Stimulated activated CD4-positive, alpha-beta T cell treated with anti-CD3 and anti-CD28 coated beads, Interleukin-1b, Interleukin-23, amount 100 ng/mL, for 4 hours (primary cell): Measurements from ENCODE around the gene PPM1E.
"Not testable (repeated sequence)": the region's sequence is repeated elsewhere in the genome, so short reads cannot be mapped to it uniquely, and the experiment has no call there.

Experiments used
- DNase-seq, 2 donors: peaks; one replicate each; pipeline ENCODE4 v3.0.0-alpha.2; 2020; ENCODE audit warnings: low read depth in 2 of 2

PPM1E gene

DNA sequence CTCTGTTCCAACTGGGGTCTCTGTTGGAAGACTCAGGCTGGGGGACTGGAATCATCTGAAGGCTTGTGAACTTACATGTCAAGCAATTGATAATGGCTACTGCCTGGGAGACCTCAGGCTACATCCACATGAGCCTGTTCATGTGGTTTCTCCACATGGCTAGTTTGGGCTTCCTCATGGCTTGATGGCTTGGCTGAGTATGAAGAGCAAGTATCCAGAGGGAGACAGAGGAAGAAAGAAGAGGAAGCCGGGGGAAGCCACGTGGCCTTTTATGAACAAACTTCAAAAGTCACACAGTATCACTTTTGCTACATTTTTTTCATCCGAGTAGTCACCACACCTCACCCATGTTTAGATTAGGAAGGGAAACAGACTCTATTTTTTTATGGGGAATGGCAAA is 192.2 kb downstream of the PPM1E start:
- no peak for DNase-seq

GRCh38 chr17:58954358-58954757 is 198.7 kb downstream of the PPM1E start:
- DNase-seq, result not testable (repeated sequence)

DNA sequence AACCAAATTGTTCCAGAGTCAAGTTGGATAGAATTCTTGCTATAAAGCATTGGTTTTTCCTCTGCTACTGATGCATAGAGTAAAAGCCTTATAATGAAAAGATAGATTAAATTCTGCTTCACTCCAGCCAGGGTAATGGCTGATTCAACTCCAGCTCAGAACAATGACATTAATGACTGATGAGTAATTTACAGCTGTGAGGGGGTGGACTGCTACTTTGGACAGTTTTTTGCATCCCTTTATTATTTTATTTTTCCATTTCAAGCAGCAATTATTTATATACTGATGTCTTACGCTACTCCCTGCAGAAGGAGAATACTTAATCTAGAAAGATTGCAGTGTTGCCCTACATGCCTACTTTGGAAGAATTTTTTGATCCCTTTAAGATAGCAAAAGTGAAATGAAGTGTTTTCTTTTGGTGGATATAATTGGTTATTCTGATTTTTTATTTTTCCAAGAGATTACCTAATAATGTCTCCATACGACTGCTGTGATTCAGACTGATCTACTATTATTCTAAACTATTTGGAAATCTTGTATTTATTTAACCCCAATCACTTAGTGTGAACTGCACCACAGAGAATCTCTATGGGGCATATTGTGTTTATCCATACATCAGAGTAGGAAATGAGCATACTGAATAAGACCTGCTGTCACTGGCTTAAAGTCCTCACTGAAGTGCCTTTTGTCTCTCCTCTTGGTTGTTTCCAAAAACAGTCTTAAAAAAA is 201.5 kb downstream of the PPM1E start:
- no peak for DNase-seq

GRCh38 chr17:58957725-58958073 is 202.0 kb downstream of the PPM1E start:
- DNase-seq, result not testable (repeated sequence)

DNA sequence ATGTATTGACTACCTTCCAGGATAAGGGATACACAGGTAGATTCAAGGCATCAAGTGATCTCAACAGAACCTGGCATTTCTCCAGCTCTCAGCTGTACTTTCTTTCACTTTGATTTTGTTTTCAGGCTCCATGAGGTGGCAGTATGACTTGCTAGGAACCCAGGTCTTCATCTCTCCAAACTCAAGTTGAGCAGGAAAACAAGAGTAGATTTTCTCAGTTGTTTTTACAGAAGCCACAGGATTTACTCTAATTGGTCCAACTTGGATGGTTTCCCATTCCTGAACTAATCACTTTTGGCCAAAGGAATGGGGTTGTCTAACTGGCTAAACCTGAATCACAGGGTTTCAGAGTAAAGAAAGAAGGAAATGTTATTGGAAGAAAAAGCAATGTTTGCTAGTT is 204.4 kb downstream of the PPM1E start:
- no peak for DNase-seq

DNA sequence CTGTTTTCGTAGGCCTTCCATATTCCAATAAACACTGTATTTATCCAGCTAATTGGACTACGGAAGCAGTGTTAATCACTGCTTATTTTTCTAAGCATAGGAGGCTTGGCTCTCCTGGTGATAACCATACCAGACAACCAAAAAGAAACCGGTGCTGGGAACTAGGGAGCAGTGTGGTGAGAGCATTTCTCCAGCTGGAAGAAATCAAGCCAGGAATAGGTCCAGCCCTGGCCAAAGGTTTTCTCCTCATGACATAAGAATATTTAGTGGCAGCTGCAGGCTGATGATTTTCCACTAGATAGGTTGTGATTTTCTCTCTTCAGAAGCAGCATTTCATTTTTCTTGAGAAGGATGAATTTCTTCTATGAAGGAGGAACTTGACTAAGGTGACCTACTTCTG is 209.6 kb downstream of the PPM1E start:
- no peak for DNase-seq

DNA sequence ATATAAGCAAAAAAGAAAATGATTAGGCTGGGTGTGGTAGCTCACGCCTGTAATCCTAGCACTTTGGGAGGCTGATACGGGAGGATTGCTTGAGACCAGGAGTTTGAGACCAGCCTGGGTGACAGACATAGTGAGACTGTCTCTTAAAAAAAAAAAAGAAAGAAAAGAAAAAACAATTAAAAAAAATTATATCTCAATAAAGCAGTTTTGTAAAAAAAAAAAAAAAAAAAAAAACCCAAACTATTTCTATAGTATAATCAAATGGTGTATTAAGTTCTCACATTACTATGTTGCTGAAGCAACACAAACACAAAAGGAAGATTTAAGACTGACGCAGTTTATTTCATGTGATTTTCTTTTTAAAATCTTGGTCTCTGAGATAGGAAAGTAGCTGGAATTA is 210.6 kb downstream of the PPM1E start:
- no peak for DNase-seq

GRCh38 chr17:58968426-58969061 is 212.9 kb downstream of the PPM1E start:
- DNase-seq, result no peak

- DNase-seq, result no peak
Observed at GRCh38 chr17:58969156-58969555, 213.5 kb downstream of the PPM1E start.

- DNase-seq, result no peak
Observed at GRCh38 chr17:58969612-58970011, 214.0 kb downstream of the PPM1E start.

DNA sequence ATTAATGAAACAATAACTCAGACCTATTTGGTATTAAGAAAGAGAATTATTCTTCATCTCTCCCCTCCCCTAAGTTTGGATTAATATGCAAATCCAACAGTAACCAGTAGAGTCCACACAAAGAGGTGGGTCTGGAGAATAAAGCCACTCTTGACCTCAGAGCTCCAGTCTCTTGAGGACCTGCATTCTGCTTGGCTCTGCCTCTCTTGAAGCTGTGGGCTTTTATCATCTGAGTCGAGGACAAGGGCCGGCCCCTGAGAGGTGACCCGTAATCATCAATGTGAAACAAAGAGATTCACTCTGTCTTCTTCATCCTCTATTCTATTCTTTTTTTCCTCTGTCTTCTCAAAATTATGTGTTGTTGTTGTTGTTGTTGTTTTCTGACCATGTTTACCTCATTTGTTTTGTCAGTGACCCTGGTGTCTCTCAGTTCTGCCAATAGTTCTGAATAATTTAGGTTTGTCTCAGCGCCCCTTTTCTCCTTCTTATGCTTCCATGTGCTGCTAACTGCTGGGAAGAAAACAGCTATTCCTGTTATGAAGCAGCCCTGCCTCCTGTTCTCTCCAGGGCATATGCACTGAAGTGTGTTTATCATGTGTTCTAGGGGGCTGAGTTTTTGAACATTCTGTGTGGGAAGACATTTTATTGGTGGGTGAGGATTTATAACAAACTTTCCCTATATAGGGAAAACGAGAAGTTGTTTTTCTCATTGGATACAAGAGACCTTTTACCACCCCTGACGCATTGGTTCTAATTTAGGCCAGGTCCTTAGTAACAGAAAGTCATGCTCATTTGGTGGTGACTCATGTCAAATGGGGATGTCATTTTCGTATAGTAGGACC is 215.2 kb downstream of the PPM1E start:
- no peak for DNase-seq

- no peak for DNase-seq
Observed at GRCh38 chr17:58974354-58974753, 218.7 kb downstream of the PPM1E start.

DNA sequence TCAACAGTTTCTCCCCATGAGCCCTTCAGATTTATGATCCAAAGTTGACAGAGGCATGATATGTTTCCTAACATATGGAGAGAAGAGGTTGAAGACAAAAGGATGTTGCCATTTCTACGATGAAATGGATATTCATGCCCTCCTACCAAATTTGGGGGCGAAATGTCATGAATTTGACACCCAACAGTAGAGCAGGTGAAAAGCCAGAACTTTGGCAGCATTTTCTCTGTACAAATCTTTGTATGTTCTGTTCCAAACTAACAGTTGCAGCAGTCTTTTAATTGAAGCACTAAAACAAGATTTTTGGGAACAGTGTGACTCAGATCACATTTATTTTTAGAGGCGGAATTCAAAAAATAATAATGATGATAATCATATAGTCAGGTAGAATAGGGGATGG is 220.9 kb downstream of the PPM1E start:
- no peak for DNase-seq

DNA sequence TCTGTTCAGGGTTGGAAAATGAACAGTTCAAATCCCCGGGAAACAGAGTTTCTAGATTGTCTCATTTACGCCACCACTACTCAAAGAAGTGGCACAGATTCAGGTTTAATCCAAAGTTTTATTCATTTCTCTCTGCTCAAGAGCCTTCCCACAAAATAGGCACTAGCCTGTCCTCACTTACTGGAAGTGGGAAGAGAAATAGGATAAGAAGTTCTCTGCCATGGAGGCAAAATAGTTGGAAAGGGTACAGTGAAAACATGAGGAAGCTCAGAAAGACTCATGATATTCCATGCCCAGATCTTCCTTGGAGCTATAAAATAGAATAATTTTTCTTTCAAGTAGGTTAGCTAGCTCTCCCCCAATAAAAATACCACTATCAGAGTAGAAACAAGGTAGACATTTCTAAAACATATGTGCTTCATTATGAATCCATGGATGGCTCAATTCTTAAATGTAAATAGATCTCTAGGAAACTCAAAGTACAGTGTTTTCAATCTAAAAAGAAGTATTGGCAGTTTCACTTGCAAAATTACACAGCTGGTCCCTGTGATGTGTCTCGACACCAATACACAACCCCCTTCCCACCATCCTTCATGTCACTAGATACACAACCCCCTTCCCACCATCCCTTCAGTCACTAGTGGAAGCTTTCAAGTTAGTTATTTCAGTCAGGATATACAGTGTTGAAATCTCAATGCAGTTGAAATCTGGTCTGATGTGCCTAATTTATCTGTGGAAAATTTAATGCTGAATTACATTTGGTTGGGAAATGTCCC is 225.2 kb downstream of the PPM1E start:
- no peak for DNase-seq

DNA sequence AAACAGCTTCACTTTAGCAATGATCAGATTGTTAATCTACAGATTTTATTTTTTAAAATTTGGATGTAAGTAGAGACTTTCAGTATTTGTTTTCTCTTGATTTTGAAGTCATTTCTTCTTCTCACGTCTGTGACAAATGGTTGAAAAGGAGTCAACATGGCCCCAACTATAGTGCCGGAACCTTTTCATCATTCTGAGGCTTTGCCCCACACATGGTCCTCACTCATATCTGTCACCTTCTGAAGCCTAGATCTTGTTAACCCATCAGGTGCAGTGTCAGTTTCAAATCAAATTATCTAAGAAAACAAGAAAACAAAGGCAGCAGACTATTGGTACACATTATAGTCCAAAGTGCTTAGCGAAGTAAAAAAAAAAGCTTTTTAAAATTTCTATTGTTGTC is 227.0 kb downstream of the PPM1E start:
- no peak for DNase-seq

GRCh38 chr17:58985367-58985766 is 229.7 kb downstream of the PPM1E start:
- DNase-seq, result no peak

- DNase-seq, result no peak
Observed at GRCh38 chr17:58985971-58986370, 230.3 kb downstream of the PPM1E start.

DNA sequence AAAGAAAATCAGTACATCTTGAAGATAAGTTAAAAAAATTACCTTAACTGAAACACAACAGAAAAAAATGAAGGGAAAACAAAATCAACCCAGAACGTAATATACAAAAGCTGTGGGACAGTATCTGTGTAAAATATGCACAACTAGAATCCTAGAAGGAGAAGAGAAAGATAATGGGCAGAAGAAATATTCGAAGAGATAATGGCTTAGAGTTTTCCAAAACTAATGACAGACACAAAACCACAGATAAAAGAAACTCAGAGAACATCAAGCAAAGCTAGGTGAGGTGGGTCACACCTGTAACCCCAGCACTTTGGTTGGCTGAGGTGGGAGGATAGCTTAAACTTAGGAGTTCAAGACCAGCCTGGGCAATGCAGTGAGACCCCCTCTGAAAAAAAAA is 234.0 kb downstream of the PPM1E start:
- no peak for DNase-seq

DNA sequence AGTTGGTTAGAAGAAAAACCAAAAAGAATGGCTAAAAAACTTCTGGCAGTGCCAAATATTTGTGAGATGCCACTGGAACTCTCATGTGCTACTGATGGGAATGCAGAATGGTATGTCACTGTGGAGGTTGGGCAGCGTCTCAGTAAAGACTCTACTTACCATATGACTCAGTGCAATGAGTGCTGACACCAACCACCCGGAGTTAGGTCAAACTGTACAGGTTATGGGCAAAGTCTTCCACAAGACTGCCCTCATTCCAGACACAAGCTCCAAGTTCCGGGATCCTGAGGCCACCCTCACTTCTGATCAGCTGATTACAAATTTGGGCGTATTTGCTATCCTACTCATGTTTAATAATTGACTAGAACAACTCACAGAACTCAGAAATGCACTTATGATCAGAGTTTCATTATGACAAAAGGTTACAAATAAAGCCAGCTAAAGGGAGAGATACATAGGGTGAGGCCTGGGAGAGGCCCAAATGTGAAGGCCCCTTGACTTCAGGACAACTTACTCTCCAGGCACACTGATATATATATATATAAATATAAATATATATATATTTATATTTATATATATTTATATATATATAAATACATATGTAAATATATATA is 236.2 kb downstream of the PPM1E start:
- DNase-seq, result no peak

DNA sequence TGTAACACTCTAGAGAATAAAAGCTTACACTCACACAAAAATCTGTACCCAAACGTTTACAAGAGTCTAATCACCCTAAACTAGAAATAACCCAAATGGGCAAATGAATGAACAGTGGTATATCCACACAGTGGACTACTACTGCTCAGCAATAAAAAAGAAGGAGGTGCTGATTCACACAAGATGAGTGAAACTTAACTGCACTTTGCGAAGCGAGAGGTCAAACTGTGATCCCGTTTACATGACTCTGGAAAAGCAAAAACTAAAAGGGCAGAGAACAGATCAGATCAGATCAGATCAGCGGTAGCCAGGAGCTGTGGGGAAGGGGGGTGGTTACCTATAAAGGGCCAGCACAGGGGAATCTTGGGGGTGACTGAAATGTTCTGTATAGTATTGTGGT is 237.7 kb downstream of the PPM1E start:
- DNase-seq, result no peak

DNA sequence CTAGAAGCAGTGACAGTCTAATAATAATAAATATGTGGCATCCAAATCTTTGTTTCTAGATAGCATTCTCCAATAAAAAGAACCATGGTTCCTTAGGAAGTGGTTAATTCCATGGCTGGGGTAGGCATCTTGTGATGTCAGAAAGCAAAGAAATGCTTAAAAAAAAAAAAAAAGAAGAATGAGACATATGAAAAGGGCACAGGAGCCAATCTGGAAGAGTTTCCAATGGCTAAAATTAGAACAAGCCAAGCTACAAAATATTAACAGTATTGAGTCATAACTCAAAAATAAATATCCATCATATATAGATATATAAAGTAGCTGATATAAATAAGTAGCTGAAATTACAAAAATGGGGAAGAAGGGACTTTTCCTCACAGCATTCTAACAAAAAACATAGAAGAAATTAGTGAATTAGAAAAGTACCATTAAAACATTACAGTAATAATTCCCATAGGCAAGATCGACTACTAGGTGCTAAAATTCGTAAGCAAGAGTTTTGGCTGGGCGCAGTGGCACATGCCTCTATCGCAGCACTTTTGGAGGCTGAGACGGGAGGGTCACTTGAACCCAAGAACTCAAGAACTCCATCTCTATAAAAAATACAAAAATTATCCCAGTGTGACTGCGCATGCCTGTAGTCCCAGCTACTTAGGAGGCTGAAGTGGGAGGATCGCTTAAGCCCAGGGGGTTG is 239.7 kb downstream of the PPM1E start:
- no peak for DNase-seq
